Stimulated activated CD4-positive, alpha-beta T cell treated with anti-CD3 and anti-CD28 coated beads, TNF-alpha, amount 100 ng/mL, for 4 hours (primary cell): ENCODE measurements around the gene TNFSF8.

Experiments used
- DNase-seq, 3 experiments: peaks; one replicate each; pipeline ENCODE4 v3.0.0-alpha.2; 2020; ENCODE audit warnings: low read depth in 3 of 3

The TNFSF8 gene

DNA sequence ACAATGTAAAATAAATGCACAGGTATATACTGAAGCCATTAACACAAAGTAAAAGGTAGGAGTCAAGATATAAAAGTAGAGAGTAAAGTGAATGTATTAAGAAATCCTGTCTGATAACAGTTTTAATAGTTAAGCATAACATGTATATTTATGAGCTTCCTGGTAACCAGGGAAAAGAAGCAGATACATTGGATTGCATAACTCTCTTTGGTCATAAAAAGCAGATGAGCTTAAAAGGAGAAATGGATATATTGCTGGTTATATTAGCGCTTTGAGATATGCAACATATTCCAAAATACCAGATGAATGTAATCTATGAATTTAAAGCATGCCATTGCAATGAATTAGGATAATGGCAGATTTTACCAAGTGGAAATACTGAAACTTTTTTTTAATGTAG lies 6.2 kb upstream of the TNFSF8 start:
- no peak for DNase-seq

DNA sequence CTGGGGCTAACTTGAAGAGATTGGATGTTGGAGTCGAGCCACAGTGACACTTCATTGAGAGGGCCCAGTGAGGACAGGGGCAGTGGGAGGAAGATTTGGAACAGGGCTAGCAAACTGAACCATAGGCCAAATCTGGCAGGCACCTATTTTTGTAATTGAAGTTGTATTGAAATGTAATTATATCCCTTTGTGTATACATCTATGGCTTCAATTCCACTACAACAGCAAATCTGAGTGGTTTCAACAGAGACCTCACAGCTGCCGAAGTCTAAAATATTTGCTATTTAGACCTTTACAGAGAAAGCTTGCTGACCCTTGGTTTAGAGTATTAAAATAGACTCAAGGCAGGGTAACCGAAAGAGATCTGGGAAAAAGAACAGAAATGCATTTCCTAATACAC lies 4.7 kb upstream of the TNFSF8 start:
- DNase-seq = no peak

DNA sequence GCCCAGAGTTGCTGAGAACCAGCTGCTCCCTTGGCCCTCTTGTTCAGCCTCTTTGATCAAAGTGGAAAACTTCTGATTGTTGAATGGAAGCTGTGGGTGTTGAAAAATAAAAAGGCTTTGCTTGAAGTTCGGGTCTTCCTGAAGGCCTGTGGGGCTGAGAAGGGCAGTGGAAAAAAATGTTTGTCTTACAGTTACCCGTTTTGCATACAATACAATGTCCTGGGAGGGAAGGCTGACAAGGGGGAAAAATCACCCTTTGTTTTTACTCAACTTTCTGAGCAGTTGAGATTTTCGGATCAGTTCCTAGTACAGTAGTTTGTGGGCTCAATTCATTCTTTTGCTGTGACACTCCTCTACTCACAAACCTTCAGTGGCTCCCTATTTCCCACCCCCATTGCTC lies 2.1 kb upstream of the TNFSF8 start:
- no peak for DNase-seq

DNA sequence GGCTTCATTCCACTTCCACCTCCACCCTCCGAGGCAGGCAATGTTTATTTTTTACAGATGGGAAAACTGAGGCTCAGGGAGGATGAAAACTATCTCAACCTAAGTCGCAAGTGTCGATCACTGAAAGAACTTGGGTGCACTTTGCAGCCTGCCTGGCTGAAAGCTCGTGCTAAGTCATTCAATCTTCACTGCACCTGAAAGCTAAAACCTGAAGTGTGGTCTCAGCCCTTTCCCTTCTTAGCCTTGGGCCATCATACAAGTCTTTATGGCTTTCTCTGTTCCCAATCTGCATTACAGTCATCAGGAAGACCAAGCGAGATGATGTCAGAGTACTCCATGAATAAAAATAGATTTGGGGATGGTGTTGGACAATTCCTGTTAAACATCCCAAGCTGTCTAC lies 1.0 kb upstream of the TNFSF8 start:
- DNase-seq = no peak

DNA sequence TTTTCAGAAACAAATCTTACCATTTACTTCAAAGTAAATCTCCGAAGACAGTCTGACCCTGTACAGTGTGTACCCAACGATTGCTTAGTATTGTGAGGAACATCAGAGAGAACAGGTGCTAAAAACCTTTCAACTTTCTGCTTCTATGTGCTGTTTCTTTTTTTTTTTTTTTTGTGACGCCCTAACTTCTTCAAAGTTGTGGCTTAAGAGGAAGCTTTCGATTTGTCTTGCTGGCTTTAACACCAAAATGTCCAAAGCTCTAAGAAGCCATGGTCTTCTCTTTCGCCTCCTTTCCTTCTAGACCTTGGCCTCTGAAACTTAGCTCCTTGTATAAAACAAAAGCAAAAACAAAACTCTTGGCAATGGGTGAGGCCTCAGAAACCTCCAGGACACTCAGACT lies 1.2 kb downstream of the TNFSF8 start:
- DNase-seq = no peak

DNA sequence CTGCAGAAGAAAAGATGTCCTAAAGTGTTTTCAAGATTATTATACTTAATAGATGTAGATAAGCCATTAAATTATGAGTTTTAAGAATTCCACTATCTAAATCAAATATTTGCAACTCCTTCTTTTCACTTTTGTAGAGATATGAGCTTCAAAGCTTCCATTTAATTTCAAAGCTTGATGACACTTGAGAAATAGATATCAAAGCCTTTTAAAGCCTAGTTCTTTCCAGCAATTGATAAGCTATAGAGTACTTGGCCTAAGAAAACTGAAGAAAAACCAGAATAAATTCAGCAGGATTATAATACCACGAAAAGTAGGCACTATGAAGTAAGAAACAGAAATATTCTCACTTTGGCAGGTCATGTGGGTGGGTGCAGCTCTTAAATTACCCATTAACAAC lies 1.7 kb downstream of the TNFSF8 start:
- DNase-seq = no peak

DNA sequence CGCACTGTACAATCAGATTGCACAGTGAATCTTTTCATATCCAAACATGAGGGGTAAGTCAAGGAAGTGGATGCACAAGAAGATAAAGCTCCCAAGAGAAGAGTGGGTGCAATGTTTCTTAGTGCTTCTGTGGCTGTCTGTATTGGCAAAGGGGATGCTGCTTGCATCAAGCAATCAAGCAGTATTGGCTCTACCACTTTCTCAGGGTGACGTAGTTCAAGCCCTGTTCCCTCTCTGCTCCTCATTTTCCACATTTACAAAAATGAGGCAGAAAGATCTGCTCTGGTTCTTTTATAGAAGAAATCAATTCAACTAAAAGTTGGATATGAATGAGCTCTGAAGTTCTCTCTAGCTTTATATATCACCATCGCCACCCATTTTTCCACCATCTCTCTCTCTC lies 2.3 kb downstream of the TNFSF8 start:
- DNase-seq = no peak

DNA sequence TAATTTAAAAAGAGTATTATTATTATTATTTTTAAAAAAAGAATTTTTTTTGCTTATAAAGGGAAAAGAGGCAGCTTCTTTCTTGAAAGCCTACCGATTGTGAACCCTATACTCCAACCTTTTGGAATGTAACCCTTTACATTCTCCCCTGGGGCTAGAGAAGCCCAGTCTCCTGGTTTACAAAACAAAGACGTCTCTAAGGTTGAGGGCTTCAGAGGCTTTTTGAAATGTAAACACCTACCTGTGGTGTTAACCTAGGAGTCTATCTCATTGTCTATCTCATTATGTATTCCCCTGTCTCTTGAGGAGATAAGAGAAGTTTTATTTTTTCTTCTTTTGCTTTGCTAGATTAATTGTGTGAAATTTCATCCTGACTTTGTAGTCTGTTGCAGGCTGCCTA lies 4.7 kb downstream of the TNFSF8 start:
- DNase-seq = no peak

DNA sequence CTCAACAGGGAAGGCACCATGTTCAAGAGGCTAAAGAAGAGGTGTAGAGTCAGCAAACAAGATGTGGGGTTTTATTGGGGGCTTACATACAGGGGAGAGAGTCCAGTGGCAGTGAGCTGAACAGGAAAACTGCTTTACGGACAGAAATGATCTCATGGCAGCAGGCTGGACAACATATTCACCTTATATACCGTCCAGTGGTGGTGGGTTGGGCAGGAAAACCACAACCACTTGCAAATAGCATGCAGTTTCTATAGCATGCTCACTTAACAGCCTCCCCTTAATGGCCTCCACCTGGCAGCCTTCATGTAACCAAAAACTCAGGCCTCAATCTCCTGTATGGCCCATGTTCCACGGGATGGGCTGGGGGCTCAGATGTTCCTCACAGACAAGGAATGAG lies 5.4 kb downstream of the TNFSF8 start:
- no peak for DNase-seq

DNA sequence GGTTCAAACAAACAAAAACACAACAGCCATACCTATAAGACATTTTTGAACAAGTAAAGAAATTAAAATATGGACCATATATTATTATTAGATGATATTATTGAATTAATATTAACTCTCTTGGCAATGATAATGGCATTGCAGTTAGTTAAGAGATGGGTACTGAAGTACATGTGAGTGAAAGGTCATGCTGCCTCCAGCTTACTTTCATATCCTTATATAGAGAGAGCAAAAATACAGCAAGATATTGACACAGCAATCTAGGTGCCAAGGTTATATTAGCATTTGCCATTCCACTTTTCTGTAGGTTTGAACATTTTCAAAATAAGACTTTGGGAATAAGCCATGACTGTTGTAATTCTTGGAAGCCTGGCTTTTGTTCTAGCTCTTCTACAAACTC lies 6.1 kb downstream of the TNFSF8 start:
- DNase-seq = no peak

DNA sequence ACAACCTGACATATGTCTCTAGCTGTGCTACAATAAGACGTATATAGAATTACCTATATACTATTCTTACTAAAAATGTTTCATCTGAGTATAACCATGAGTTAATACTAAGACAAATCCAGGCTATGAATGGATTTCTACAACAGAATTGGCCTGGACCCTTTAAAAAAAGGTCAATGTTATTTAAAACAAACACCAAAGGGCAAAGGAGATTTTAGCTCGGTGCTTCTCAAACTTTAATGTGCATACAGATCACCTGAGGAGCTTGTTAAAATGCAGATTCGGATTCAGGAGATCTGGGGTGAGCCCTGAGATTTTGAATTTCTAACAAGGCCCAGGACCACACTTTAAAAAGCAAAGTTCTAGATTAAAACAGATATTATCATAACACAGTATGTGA lies 6.5 kb downstream of the TNFSF8 start:
- no peak for DNase-seq

DNA sequence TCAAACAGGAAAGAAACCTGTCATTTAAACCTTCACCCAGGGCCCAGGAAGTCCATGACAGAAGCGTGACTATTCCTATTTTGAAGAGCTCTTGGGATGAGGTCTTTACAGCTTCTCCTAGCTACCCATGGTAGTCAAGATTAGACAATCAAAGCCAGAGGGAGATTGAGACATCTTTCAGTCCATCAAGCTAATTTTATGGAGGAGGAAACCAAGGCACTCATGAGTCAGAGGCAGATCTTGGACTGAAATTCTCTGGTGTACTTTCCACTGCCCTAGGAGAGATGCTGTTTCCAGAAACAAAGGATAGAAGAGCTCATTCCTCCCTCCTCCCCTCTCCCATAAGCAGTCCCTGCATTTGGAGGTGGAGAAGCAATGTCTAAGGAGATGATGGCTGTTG lies 9.2 kb downstream of the TNFSF8 start:
- no peak for DNase-seq

DNA sequence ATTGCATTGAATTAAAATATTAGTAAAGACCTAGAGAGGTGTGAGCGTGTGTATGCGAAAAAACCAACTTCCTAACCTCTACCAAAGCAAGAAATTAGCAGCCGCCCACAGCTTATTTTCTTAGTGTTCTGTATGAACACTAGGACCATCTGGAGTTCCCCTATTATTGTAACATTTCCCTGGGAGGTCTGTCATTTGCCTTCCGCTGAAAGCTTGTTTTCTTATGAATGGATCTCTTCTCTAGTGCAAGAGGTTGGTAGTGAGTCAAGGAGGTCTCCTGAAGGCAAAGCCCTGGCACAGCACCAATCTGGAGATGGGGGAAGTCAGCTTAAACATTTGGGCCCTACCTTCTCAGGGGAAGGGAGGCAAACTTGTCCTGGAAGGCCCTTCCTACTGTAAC lies 10.8 kb downstream of the TNFSF8 start:
- DNase-seq = no peak

DNA sequence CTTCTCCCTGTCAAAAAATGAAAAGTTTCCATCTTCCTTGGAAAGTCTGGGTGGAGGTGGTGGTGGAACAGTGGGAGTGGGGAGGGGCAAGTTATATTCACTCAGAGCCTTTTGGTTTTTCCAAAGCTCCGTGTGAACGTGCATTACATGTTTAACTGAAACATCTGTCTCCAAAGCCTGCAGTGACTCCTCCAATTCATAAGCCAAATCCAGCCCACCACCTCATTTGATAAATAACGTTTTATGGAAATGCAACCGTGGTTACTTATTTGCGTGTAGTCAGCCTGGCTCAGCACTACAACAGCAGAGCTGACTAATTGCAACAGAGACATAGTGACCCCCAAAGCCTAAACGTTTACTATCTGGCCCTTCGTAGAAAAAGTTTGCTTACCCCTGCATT lies 13.9 kb downstream of the TNFSF8 start:
- DNase-seq = no peak

DNA sequence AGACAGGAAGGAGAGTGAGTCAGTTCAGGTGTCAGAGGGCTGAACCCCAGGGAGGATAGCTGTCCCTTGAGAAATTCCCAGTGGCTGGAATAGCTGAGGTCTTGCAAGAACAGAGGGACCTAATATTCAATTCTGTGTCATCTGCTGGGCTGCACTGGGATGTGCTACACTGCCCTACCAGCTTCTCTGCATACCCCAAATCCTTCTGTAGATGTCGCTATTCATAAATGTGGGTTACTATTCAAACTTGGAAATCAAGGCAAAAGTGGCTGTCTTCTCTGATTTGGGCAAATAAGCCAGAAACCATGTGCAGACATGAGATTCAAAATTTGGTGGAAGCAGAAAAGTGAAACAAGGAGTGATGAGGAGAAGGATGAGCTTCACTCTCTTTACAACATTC lies 16.3 kb downstream of the TNFSF8 start:
- DNase-seq = no peak

DNA sequence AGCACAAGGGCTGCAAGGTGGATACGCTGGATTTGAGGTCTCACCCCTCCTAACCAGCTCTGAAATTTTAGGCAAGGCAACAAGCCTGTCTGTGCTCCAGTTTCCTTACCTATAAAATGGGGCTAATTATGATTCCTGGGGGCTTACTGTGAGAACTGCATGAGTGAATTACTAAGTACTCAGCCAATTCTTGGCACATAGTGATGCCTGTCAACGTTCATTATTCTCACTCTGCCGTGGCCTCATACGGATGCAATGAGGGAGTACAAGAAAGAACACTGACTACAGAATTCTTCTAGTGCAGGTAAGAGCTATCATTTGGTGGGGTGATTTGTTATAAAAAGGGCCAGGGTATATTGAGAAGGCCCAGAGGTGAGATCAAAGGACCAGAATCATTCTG lies 16.7 kb downstream of the TNFSF8 start:
- no peak for DNase-seq

DNA sequence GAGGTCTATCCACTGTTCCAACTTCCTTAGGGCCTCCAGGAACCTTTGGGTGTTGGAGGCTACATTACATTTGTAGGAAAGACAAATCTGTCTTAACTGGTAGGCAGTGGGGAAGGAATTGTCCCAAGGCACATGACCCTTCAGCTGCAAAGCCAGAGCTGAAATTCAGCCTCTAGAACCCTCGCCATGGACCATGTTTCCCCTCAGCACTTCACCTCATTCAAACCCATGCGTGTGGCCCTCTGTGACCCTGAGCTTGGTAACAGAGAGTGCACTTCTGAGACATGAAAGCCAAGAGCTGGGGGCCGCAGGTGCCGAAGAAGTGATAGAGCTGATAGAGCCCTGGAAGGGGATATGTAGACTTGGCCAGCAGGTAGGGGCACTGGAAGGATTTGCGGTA lies 17.2 kb downstream of the TNFSF8 start:
- no peak for DNase-seq

DNA sequence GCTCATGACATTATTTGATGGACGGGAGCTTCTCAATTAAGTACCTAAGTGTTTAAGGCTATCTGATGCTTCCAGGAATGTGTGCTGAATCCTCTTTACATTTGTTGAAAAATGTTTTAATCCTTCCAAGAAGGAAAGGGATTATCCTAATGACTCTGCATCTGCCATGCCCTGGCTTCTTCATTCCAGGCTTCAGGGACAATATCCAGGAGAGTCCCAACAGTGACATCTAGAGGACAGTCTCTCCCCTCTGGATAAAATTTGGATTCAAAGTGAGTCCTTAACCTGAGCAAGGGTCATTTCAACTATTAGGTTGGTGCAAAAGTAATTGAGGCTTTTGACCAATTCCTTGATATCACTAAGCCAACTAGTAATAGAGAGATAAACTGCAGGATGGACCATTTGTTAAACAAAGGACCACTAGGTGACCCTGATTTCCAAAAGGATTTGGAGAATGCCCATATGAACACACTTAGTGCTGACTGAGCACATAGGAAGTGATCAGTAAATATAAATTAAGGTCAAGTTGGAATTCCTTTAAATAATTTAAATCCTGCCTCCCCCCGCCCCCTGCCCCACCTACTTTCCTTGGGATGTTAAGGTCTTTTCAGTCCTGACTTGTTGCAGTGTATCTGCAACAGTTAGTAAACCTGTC lies 19.1 kb downstream of the TNFSF8 start:
- DNase-seq = no peak

DNA sequence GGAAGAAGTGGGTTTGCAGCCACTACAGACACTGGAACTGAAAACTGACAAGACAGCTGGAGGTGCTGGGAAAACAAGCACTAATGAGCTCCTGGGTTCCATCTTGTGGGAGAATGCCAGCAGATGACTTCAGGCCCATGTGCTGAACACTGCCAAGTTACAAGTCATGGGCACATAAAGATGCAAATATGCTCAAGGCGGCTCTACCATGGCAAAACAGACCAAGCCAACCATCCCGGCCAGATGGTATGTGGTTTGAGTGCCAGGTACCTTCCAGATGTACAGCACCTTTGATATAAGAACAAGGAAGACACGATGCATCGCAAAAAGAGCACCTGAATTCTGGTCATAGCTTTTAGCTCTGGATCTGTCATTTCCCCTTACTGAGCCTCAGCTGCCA lies 19.9 kb downstream of the TNFSF8 start:
- DNase-seq = no peak

DNA sequence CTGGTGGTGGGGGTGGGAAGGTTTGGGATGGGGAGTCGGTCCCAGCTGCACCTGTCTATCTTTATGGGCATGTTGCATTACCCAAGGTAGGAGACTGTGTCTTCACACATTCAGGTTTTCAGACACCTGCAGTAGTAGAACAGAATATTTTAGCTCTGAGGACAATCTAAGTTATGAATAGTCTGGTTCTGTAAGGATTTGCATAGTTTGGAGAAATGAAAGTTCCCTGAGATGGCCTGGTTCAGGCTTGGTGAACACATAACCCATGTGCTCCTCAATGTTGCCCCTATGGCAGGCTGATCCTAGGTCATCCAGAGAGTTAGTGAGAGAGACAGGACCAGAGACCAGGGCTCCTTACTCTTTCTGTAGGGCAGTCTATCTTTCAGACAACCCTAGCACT lies 20.7 kb downstream of the TNFSF8 start:
- no peak for DNase-seq

DNA sequence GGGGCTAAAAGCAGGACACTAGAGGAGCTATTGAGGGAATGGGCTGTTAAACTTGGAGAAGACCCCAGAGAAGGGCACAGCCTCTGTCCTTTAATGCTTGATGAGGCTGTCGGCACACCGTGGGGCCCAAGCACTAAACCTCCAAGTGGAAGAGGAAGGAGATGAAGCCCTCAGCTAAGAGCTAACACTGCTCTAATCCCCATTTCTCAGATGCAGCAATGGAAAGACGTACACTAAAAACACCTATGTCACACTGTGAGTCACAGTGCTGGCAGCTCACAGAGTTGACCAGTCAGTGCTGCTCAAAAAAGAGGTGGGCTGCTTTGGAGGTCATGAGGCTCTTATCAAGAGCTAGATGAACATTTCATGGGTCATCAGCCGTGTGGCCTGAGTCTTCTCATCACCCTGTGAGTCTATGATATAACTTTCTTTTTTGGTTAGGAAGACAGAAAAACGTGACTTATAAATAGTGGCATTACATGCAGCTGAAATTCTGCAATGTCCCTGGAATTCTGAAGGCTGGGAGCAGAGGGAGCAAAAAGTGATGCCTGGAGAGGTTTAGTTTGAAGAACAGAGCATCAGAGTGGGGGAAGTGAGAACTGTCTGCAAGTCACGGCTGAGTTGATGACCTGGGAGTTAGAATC lies 21.5 kb downstream of the TNFSF8 start:
- no peak for DNase-seq

DNA sequence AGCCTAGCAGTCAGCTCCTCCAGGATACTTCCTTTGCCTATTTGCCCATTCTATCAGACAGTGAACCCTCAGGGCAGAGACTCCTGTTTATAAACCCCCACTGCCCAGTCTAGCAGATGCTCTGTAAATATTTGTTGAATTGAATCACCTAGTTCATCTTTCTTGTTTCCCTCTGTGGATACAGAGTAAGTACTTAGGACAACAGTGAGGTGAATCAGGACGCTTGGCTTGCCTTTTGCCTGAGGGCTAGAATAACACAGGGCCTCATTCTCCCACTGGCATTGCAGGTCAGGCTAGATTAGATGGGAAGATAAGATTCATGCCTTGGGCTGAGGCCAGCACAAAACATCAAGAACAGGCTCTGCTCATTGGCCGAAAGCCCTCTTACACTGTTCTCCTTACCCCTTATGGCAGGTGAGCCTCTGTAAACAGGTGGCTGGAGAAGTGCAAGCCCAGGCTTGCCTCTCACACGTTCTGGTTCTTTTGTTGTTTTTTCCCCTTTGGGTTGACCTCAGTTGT lies 22.2 kb downstream of the TNFSF8 start:
- no peak for DNase-seq

DNA sequence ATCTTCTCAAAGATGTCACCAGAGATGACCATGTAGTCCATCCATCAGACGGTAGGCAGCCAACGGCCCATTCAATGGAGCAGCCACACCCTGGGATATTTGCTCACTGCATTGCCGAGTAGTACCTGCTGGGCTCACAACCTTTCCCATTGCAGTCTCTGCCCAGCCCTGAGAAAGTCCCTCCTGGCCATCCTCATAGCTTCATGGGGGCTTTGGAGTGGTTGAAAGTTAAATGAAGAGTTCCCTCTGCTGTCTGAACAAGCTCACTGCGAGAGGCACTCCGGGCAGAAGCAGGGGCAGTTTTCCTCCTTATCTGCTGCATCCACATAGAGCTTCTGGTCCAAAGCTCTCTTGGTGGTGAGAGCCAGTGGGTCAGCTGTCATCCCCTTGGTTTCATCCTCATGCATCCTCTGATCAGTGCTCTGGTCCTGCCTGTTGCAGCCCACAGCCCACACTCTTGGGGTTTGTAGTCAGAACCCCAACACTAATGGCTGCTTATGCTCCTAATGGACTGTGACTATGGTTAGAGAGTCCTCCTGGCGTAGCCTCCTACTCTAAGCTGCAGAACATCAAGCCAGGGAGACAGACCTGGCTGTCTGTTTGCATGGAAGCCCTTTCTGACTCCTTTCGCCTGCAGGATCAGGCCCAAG lies 23.3 kb downstream of the TNFSF8 start:
- DNase-seq = no peak
